Stimulated activated CD8-positive, alpha-beta memory T cell treated with anti-CD3 and anti-CD28 coated beads, Interleukin-12 subunit alpha, Interleukin-12 subunit beta, amount 100 ng/mL, for 24 hours (primary cell): ENCODE measurements around the gene SIPA1L3.

Experiments used
- DNase-seq: peaks from one replicate; pipeline ENCODE4 v3.0.0-alpha.2; 2020; ENCODE audit errors: extremely low read depth

SIPA1L3 gene

DNA sequence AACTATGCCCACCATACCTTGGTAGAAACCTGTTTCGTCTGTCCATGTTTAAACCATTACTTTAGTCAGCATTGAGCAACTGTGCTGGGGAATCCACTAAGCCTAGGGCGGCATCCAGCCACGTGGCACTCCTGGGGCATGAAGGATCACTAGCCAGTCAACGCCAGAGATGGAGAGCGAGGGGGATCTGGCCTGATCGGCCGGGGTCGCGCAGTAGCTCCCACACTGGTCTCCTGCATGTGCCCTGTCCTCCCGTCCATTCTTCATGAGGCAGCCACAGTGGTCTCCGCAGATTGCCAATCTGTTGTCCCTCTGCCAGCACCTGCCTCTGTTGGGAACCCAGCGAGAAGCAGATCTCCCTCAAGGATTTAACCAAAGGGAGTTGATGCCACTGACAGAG lies 207.6 kb downstream of the SIPA1L3 start:
- DNase-seq: no peak

- no peak for DNase-seq
These were observed 208.3 kb downstream of the SIPA1L3 start for GRCh38 chr19:38115271-38115802.

DNA sequence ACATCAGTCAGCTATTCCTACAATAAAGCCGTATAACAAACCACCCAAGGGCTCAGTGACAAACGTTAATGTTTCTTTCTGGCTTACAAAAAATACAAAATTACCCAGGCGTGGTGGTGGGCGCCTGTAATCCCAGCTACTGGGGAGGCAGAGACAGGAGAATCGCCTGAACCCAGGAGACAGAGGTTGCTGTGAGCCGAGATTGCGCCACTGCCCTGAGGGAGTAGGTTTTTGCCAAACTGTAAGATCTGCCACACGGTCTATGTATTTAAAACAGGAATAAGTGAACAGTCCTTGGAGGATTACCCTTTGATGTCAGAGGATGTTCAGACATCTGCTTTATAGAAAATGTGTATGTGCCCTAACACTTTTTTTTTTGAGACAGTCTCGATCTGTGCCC lies 211.2 kb downstream of the SIPA1L3 start:
- no peak for DNase-seq

- DNase-seq: no peak
These were observed 213.5 kb downstream of the SIPA1L3 start for GRCh38 chr19:38120471-38121025.

DNA sequence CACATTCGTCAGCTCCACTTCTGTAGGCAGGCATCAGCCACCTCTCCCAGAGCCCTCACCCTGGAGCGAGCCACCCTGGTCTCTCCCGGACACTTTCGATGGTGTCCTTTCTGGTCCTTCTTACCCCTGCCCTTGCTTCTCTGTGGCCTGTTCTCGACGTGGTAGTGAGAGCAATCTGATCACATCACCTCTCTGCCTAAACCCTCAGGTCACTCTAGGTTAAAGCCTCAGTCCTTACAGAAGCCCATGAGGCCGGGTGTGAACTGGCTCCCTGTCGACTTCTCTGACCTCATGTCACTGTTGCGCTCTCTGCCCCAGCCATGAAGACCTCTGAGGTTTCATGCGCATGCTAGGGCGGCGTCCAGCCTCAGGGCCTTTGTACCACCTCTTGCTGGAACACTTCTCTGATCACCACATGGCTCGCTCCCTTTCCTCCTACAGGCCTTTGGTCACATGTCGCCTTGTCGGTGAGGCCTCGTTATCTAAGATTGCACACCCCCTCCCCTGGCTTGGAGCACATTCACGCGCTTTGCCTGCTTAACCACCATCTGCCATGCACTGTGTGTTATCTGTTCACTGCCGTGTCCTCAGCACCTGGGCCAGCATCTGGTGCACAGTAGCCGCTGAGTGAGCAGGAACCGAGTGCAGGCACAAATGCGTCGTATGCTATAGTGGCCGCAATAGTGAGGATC lies 215.5 kb downstream of the SIPA1L3 start:
- DNase-seq: no peak

GRCh38 chr19:38125238-38125637 lies 218.2 kb downstream of the SIPA1L3 start:
- no peak for DNase-seq

GRCh38 chr19:38130399-38130798 lies 223.4 kb downstream of the SIPA1L3 start:
- no peak for DNase-seq

- DNase-seq: no peak
These were observed 225.8 kb downstream of the SIPA1L3 start for GRCh38 chr19:38132781-38133180.

- DNase-seq: no peak
These were observed 226.3 kb downstream of the SIPA1L3 start for GRCh38 chr19:38133319-38133718.

- no peak for DNase-seq
These were observed 227.6 kb downstream of the SIPA1L3 start for GRCh38 chr19:38134540-38135149.

DNA sequence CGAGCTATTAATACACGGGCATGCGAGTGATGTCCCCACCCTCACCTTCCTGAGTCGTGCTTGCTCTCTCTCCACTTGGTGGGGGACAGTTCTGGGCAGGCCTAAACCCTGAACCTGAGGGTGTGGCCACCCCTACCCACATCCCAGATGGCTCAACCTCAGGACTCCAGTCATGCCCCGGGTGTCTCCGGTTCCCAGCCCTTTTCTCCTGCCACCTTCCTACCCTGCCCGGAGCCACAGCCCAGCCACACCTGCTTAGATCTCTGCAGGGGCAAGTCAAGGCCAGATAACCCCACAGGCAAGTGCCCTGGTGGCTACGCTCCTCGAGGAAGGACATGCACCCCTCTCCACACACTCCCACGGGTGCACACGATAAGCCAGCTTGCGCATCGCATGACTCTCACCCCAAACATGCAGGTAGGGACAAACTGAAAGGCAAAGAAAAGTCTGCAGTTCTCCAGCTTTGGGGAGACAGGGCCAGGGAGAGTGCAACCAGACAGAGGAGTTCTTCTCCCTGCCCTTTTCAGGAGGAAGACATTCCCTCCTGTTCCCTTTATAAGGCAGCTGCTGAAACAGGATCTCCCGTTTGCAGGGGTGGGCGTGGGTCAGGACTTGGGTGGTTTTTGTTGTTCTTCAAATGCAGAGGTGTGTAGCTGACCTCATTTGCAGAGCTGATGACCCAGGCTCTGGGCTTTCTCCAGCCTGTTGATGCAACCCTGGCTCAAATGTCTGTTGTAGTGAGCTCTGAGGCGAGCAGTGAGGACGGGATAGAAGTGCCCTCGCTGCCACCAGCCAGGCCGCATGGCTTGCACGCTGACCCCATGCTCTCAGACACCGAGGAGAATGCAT lies 228.4 kb downstream of the SIPA1L3 start:
- DNase-seq: no peak

GRCh38 chr19:38139122-38139521 lies 232.1 kb downstream of the SIPA1L3 start:
- no peak for DNase-seq

DNA sequence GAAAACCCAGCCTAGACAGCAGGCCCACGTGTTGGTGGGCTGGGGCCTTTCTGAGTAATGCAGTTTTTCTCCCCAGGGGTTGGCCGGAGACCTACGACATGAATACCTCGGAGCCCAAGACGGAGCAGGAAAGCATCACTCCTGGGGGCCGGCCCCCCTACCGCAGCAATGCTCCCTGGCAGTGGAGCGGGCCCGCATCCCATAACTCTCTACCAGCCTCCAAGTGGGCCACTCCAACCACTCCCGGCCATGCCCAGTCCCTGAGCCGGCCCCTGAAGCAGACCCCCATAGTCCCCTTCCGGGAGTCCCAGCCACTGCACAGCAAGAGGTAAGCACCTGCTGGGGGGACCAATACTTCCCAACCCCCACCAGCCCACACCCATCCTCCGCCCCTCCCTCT lies 234.1 kb downstream of the SIPA1L3 start:
- no peak for DNase-seq

- no peak for DNase-seq
These were observed 235.4 kb downstream of the SIPA1L3 start for GRCh38 chr19:38142176-38143035.

- DNase-seq: no peak
These were observed 236.8 kb downstream of the SIPA1L3 start for GRCh38 chr19:38143847-38144246.

- no peak for DNase-seq
These were observed 237.7 kb downstream of the SIPA1L3 start for GRCh38 chr19:38144667-38145066.

- DNase-seq: no peak
These were observed 238.6 kb downstream of the SIPA1L3 start for GRCh38 chr19:38145623-38146022.

DNA sequence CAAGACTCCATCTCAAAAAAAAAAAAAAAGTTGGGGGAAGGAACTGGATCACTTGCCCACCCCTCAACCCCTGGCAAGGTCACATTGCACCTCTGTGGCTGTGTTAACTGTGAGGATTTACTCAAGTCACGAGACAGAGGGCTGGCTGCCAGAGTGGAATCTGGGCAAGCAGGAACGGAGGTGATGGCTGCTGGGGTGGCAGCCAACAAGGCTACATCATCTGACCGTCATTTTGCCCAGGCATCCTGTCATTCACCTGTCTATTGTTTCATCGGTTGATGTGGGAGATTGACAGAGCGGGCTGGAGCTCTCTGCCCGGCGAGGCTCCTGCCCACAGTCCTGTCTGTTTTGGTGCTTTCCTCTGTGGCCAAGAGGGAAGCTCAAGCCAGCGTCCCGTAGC lies 241.3 kb downstream of the SIPA1L3 start:
- no peak for DNase-seq

- DNase-seq: no peak
These were observed 242.7 kb downstream of the SIPA1L3 start for GRCh38 chr19:38149661-38150061.

DNA sequence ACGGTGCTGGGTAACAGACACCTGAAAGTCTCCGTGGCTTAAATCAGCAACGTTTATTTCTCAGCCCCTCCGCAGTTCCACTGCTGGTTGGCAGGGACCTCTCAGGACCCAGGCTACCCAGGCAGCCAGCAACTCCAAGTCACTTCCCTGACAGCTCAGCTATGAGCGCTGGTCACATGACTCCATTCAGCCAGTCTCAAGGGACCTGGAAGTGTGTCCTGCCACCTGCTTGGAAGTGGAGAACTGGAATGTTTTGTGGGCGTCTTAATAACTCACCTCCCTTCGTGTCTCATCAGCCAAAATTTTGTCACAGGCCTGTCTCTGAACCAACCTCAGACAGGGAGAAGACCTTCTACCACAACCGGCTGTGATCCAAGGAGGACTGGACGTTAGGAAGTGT lies 244.2 kb downstream of the SIPA1L3 start:
- no peak for DNase-seq
